HCT116 (cell line): Measurements from ENCODE around the gene KLHL6. TPM values are rescaled to one million over a fixed set of nuclear protein-coding genes. Genes with fewer than 3 reads are reported as not detected.

Source experiments
- ATAC-seq: fragments of 200-7000 bp; cut with Tn5 transposase; 2 replicates; pipeline ENCODE4 v1.9.1; 2020; ENCODE audit warnings: mild to moderate bottlenecking, moderate library complexity
- BruUV-seq: library from RNA; stranded (reverse); fragments of 400-500 nt; replicated peaks from 2 replicates; lab custom pipeline; 2021; lab: Mats Ljungman, UMichigan
- CTCF ChIA-PET: fragments of 300-600 bp; sonication (Branson Sonifier 250); formaldehyde crosslinking; loops from one replicate; lab custom pipeline; 2021; ENCODE audit warnings: antibody characterized with exemption; lab: Charles Lee
- POLR2A ChIA-PET: fragments of 300-600, 350-600 bp; sonication (Branson Sonifier 250); formaldehyde crosslinking; loops from one replicate; lab custom pipeline; 2021; ENCODE audit warnings: antibody characterized with exemption; lab: Charles Lee
- RAD21 ChIA-PET, 2 experiments: fragments of 300-600 bp; sonication (Branson Sonifier 250); formaldehyde crosslinking; loops; one replicate each; lab custom pipeline; 2023; ENCODE audit warnings: low total read pairs in 2 of 2; ENCODE audit not compliant: uncharacterized antibody in 2 of 2, unreplicated experiment in 2 of 2, low non-redundant PET in 1 of 2; lab: Charles Lee
- DNase-seq: peaks from one replicate; pipeline ENCODE4 v3.0.0-alpha.2; 2010; ENCODE audit warnings: low read depth, low spot score
- H2AFZ ChIP-seq: fragments of 200-600 bp; shearing (Covaris generic), sonication (generic); 2 replicates; pipeline ENCODE4 v1.6.1; 2017; ENCODE audit warnings: low read depth, mixed run types, mixed read lengths, antibody characterized with exemption, low read length; ENCODE audit not compliant: poor library complexity, severe bottlenecking
- H3K27ac ChIP-seq: 2 replicates; pipeline ENCODE4 v1.5.1; 2012; ENCODE audit warnings: low read depth, low read length
- H3K27me3 ChIP-seq: fragments of 200-600 bp; sonication (generic); 2 replicates; pipeline ENCODE4 v1.6.1; 2016; ENCODE audit warnings: mixed run types, low read length, mixed read lengths; ENCODE audit not compliant: insufficient read depth
- H3K36me3 ChIP-seq, 2 experiments: fragments of 200-500 bp in 1 of 2; fragments of 200-600 bp in 1 of 2; sonication (Bioruptor generic) in 1 of 2; sonication (generic) in 1 of 2; 2 replicates each; pipeline versions ENCODE4 v1.5.1 to v1.6.1; 2014 to 2016; ENCODE audit warnings: low read length in 2 of 2, inconsistent platforms in 1 of 2, mixed read lengths in 1 of 2, mixed run types in 1 of 2; ENCODE audit not compliant: insufficient read depth in 2 of 2, control insufficient read depth in 1 of 2
- H3K4me1 ChIP-seq, 2 experiments: fragments of 200-600 bp in 1 of 2; sonication (generic) in 1 of 2; 2 replicates each; pipeline versions ENCODE4 v1.5.1 to v1.6.1; 2012 to 2017; ENCODE audit warnings: low read length in 2 of 2, inconsistent platforms in 1 of 2, mild to moderate bottlenecking in 1 of 2, mixed read lengths in 1 of 2, mixed run types in 1 of 2, moderate library complexity in 1 of 2; ENCODE audit not compliant: insufficient read depth in 2 of 2, control insufficient read depth in 1 of 2
- H3K4me2 ChIP-seq: fragments of 200-600 bp; sonication (generic); 2 replicates; pipeline ENCODE4 v1.6.1; 2017; ENCODE audit warnings: mixed run types, low read length, mixed read lengths
- H3K4me3 ChIP-seq, 2 experiments: fragments of 200-600 bp in 1 of 2; sonication (generic) in 1 of 2; replicated peaks in 1 of 2; 2 replicates each; pipeline ENCODE4 v1.5.1; 2011 to 2016; ENCODE audit warnings: low read length in 2 of 2, control low read depth in 1 of 2, low read depth in 1 of 2, mild to moderate bottlenecking in 1 of 2, mixed read lengths in 1 of 2, mixed run types in 1 of 2
- H3K79me2 ChIP-seq: fragments of 200-600 bp; sonication (generic); 2 replicates; pipeline ENCODE4 v1.6.1; 2017; ENCODE audit warnings: mild to moderate bottlenecking, mixed run types, low read length, moderate library complexity, mixed read lengths; ENCODE audit not compliant: insufficient read depth
- H3K9ac ChIP-seq: fragments of 200-600 bp; sonication (generic); 2 replicates; pipeline ENCODE4 v1.6.1; 2016; ENCODE audit warnings: low read length, mixed read lengths
- H3K9me2 ChIP-seq: fragments of 200-600 bp; sonication (generic), shearing (Covaris generic); 2 replicates; pipeline ENCODE4 v1.6.1; 2017; ENCODE audit warnings: mixed run types, mild to moderate bottlenecking, moderate library complexity; ENCODE audit not compliant: insufficient read depth
- H3K9me3 ChIP-seq, 2 experiments: fragments of 200-500 bp in 1 of 2; fragments of 200-600 bp in 1 of 2; sonication (Bioruptor generic) in 1 of 2; sonication (generic) in 1 of 2; 2 replicates each; pipeline ENCODE4 v1.6.1; 2014 to 2017; ENCODE audit warnings: low read length in 2 of 2, mixed read lengths in 2 of 2, inconsistent platforms in 1 of 2, low read depth in 1 of 2, mild to moderate bottlenecking in 1 of 2, mixed run types in 1 of 2, moderate library complexity in 1 of 2; ENCODE audit not compliant: control insufficient read depth in 1 of 2, insufficient read depth in 1 of 2
- H4K20me1 ChIP-seq: fragments of 200-600 bp; sonication (generic), shearing (Covaris generic); 2 replicates; pipeline ENCODE4 v1.6.1; 2017; ENCODE audit warnings: mixed run types, mild to moderate bottlenecking, moderate library complexity; ENCODE audit not compliant: insufficient read depth
- CBX3 ChIP-seq: IDR thresholded peaks from 2 replicates; pipeline ENCODE4 v1.6.1; 2012; ENCODE audit warnings: low read depth
- CEBPB ChIP-seq: IDR thresholded peaks from 2 replicates; pipeline ENCODE4 v1.6.1; 2012; ENCODE audit warnings: low read depth
- EGR1 ChIP-seq: IDR thresholded peaks from 2 replicates; pipeline ENCODE4 v1.6.1; 2012; ENCODE audit warnings: low read depth
- ELF1 ChIP-seq: IDR thresholded peaks from 2 replicates; pipeline ENCODE4 v1.6.1; 2012; ENCODE audit warnings: low read depth, borderline replicate concordance
- EZH2 ChIP-seq: fragments of 200-600 bp; sonication (generic); IDR thresholded peaks from 2 replicates; pipeline ENCODE4 v1.6.1; 2017; ENCODE audit warnings: antibody characterized with exemption, mixed run types
- EZH2phosphoT487 ChIP-seq: fragments of 200-600 bp; IDR thresholded peaks from 2 replicates; pipeline ENCODE4 v1.6.1; 2018; ENCODE audit warnings: antibody characterized with exemption, borderline replicate concordance
- FOSL1 ChIP-seq: IDR thresholded peaks from 2 replicates; pipeline ENCODE4 v1.6.1; 2012; ENCODE audit warnings: low read depth
- JUND ChIP-seq: IDR thresholded peaks from 2 replicates; pipeline ENCODE4 v1.6.1; 2012
- POLR2A ChIP-seq: IDR thresholded peaks from 2 replicates; pipeline ENCODE4 v1.7.0; 2011; ENCODE audit warnings: borderline replicate concordance; ENCODE audit not compliant: insufficient read depth, insufficient read length; ENCODE audit errors: extremely low read depth
- POLR2AphosphoS5 ChIP-seq: IDR thresholded peaks from 2 replicates; pipeline ENCODE4 v1.6.1; 2011; ENCODE audit warnings: mild to moderate bottlenecking, low read depth, low read length, moderate library complexity
- RAD21 ChIP-seq: IDR thresholded peaks from 2 replicates; pipeline ENCODE4 v1.6.1; 2012; ENCODE audit warnings: low read depth, mild to moderate bottlenecking
- SIN3A ChIP-seq: IDR thresholded peaks from 2 replicates; pipeline ENCODE4 v1.6.1; 2012; ENCODE audit warnings: low read depth
- SRF ChIP-seq: IDR thresholded peaks from 2 replicates; pipeline ENCODE4 v1.6.1; 2012; ENCODE audit warnings: low read depth
- TCF7L2 ChIP-seq: IDR thresholded peaks from 2 replicates; pipeline ENCODE4 v1.7.0; 2011; ENCODE audit warnings: borderline replicate concordance, inconsistent platforms; ENCODE audit not compliant: insufficient read depth, insufficient read length; ENCODE audit errors: extremely low read depth
- YY1 ChIP-seq: IDR thresholded peaks from 2 replicates; pipeline ENCODE4 v1.6.1; 2011; ENCODE audit warnings: low read length, low read depth, moderate library complexity, mild to moderate bottlenecking; ENCODE audit not compliant: insufficient replicate concordance; ENCODE audit errors: extremely low read depth
- ZBTB33 ChIP-seq: IDR thresholded peaks from 2 replicates; pipeline ENCODE4 v1.6.1; 2011; ENCODE audit warnings: mild to moderate bottlenecking, low read length, moderate library complexity; ENCODE audit not compliant: insufficient replicate concordance; ENCODE audit errors: extremely low read depth
- ZFX ChIP-seq: fragments of 450-650 bp; IDR thresholded peaks from 2 replicates; pipeline ENCODE4 v1.6.1; 2017
- ZNF274 ChIP-seq: fragments of 200-500 bp; sonication (Bioruptor generic); IDR thresholded peaks from 2 replicates; pipeline ENCODE4 v1.6.1; 2014; ENCODE audit warnings: mild to moderate bottlenecking, low read depth, low read length, inconsistent platforms
- intact Hi-C: fragments of 100-400 bp; cut with micrococcal nuclease; formaldehyde crosslinking; loops from 2 replicates; pipeline ENCODE4 v1.10.0; 2022
- total RNA-seq: library from RNA; stranded (reverse); gene quantifications from one replicate; pipeline ENCODE4 v1.2.1, GENCODE V29; 2021; ENCODE audit not compliant: unreplicated experiment
- TF ChIP-seq, protein P1 (sequence below): IDR thresholded peaks from 2 replicates; pipeline ENCODE4 v1.6.1; 2012
- TF ChIP-seq, protein P2 (sequence below), 3 experiments: fragments of 200-600 bp in 1 of 3; sonication (generic) in 1 of 3; IDR thresholded peaks in 2 of 3; conservative IDR thresholded peaks in 1 of 3; 2 replicates each; pipeline ENCODE4 v1.5.1; 2012 to 2017; ENCODE audit warnings: low read depth in 2 of 3, low read length in 2 of 3, antibody characterized with exemption in 1 of 3, borderline replicate concordance in 1 of 3, control low read depth in 1 of 3, mild to moderate bottlenecking in 1 of 3, mixed read lengths in 1 of 3, mixed run types in 1 of 3, moderate library complexity in 1 of 3; ENCODE audit not compliant: insufficient read depth in 1 of 3

The KLHL6 gene
- total RNA-seq, 1 experiment from 2014 or later, result 0.15 TPM

DNA sequence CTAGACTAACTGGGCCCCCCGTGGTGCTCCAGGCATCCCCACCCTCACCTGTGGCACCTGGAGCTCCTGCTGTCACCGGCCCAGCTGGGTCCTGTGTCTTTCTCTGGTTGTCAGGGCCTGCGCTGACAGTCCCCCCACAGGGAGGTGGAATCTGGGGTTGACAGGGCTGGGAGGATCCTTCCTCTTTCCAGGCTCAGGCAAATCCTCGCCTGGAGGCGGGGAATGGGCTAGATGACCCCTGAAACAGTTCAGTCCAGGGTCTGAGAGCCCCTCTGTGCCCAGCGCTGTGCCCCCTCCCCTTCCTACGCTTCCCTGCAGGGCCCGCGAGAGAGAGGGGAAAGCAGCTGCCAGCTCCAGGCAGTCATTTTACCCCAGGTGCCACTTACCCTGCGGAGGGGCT, 77.0 kb downstream of the KLHL6 start:
- Histone ChIP-seq H4K20me1 (no peaks in the 10 kb centered on the region), H3K4me1 (peaks cover 0 to 4% of the 10 kb centered on the region in 2 experiments; a peak in 2 of 4 replicates), H3K9me3 (no peaks in the 10 kb centered on the region), H3K79me2 (no peaks in the 10 kb centered on the region), H3K4me2 (no peak overlapping the region), H3K27ac (no peak overlapping the region), H3K9ac (no peak overlapping the region), H3K4me3 (no peak overlapping the region), H3K9me2 (no peaks in the 10 kb centered on the region), H3K36me3 (no peaks in the 10 kb centered on the region), H2AFZ (no peak overlapping the region), H3K27me3 (no peaks in the 10 kb centered on the region)
- intact Hi-C loops, result no loop called here
- TF ChIP-seq, protein P1, sequence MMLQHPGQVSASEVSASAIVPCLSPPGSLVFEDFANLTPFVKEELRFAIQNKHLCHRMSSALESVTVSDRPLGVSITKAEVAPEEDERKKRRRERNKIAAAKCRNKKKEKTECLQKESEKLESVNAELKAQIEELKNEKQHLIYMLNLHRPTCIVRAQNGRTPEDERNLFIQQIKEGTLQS, result no peak
- no peak for TF ChIP-seq TCF7L2
- TF ChIP-seq, protein P2, sequence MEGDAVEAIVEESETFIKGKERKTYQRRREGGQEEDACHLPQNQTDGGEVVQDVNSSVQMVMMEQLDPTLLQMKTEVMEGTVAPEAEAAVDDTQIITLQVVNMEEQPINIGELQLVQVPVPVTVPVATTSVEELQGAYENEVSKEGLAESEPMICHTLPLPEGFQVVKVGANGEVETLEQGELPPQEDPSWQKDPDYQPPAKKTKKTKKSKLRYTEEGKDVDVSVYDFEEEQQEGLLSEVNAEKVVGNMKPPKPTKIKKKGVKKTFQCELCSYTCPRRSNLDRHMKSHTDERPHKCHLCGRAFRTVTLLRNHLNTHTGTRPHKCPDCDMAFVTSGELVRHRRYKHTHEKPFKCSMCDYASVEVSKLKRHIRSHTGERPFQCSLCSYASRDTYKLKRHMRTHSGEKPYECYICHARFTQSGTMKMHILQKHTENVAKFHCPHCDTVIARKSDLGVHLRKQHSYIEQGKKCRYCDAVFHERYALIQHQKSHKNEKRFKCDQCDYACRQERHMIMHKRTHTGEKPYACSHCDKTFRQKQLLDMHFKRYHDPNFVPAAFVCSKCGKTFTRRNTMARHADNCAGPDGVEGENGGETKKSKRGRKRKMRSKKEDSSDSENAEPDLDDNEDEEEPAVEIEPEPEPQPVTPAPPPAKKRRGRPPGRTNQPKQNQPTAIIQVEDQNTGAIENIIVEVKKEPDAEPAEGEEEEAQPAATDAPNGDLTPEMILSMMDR (IDR thresholded peaks at IDR 0.05 in 2 of 3, conservative IDR thresholded peaks at IDR 0.05 in 1 of 3; ENCODE audit: borderline replicate concordance in 1 of 3, insufficient read depth in 1 of 3, low read depth in 2 of 3, low read length in 2 of 3), result no peak
- TF ChIP-seq SRF, result no peak
- TF ChIP-seq CEBPB, result no peak
- TF ChIP-seq POLR2A, result no peak
- TF ChIP-seq EZH2phosphoT487, result no peak
- no peak for TF ChIP-seq ZNF274
- TF ChIP-seq SIN3A, result no peak
- TF ChIP-seq FOSL1, result no peak
- TF ChIP-seq EZH2, result no peak
- TF ChIP-seq RAD21, result no peak
- no peak for TF ChIP-seq POLR2AphosphoS5
- TF ChIP-seq CBX3, result no peak
- no peak for TF ChIP-seq ZFX
- no peak for TF ChIP-seq ELF1
- no peak for TF ChIP-seq JUND
- TF ChIP-seq YY1, result no peak
- no peak for TF ChIP-seq EGR1
- TF ChIP-seq ZBTB33, result no peak
- ChIA-PET RAD21 (no interaction called here), CTCF (interaction anchor here (1.8 kb wide), 1 partner anchor 14 kb away, joined by 4 read pairs; no protein-coding TSS in a partner anchor), POLR2A (no interaction called here)
- no TSS peak for BruUV-seq
- DNase-seq, result no peak
- no peak for ATAC-seq
